ENCODE measurements around the gene TMEM217. TPM values are rescaled to one million over a fixed set of nuclear protein-coding genes. Genes with fewer than 3 reads are reported as not detected.

TMEM217 gene
- total RNA-seq, 2 donors from 2014 or later: 2.0 to 9.6 TPM

DNA sequence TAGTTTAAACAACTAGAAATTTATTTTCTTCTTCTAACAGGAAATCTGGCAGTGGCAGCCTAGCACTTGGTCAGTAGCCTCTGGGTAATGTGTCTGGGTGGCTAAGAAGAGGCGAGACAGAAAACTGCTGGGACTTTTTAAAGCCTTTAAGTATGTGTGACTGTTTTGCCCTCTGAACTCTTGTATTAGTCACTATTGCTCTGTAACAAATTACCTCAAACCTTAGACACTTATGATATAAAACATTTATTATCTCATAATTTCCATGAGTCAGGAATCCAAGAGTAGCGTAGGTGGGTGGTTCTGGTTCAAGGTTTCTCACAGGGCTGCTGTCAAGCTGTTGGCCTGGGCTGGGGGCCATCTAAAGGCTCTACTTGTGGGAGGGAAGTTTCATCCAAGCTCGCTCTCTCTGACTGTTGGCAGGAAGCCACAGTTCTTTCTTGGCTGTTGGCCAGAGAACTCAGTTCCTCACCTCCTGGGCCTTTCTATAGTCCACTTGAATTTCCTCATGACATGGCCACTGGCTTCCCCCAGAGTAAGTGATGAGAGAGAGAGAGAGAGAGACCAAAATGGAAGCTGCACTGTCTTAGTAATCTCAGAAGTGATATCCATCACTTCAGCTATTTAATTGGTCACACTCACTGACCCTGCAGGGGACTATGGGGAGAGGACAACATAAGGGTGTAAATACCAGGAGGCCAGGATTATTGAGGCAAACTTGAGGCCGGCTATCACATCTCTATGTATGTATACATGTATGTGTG, 17.8 kb downstream of the TMEM217 start:
- H3K9me3 Mint-ChIP-seq: peaks cover 0 to 3% of the 10 kb centered on the region in 2 donors
- H3K36me3 Mint-ChIP-seq: peaks cover 0 to 5% of the 10 kb centered on the region in 2 donors
- H3K27ac Mint-ChIP-seq: peak overlapping the region; percentile 86 to 96
- peak; percentile 91 for ATAC-seq
- DNase-seq (ENCODE audit: low spot score in 2 of 2): peak; percentile 77 to 88

DNA sequence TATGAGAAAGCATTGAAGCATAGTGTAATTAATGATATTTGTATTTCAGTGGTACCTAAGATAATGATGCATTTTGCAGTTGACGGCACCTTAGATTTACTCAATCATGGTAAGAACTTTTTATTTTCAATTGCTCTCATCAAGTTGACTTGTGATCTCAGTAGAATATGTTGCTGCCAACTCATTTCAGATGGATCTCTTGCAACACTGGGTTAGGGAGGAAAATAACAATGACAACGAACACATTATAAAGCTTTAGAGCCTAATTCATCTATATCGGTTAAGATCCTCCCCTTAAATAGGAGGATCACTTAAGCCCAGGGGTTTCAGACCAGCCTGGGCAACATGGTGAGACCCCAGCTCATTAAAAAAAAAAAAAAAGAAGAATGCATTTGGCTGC, 18.4 kb downstream of the TMEM217 start:
- Mint-ChIP-seq H3K9me3 (no peaks in the 10 kb centered on the region), H3K36me3 (peaks cover 0 to 5% of the 10 kb centered on the region in 2 donors), H3K27ac (peak overlapping the region; percentile 86 to 96)
- ATAC-seq (no peak), DNase-seq (ENCODE audit: low spot score in 2 of 2) (no peak)

DNA sequence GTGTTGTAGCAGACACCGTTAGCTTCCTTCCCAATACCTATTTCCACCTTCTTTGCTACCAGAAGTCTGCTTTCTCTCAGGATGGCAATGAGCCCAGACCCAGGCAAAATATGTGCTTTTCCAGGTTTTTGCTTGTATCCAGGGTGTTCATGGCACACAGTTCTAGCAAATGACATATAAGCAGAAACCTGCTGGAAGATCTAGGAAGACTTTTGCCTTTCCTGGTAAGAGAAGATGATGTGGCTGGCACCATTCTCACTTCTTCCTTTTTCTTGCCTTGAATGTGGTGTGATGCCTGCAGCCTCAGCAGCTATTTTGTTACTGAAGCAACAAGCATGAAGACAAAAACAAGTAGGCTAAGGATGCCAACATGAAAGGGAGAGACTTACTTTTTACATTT, 19.6 kb downstream of the TMEM217 start:
- peak overlapping the region in 1 of 2 donors; percentile 49 for H3K27ac Mint-ChIP-seq
- H3K9me3 Mint-ChIP-seq: no peaks in the 10 kb centered on the region

DNA sequence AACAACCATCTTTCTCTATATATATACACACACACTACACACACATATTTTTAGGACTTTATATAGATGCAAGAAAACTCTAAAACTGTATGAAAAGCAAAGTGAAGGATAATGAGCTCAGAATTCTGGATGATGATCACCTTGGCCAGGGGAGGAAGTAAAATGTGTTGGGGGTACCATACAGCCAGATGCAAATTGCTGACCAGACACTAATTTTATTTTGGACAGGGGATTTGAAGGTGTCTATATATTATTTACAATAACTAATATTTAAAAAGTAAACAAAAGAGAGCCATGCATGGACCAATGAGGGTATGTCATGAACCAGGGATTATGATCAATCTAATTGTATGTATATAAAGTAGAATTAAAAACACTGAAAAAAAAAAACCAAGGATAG, 20.2 kb downstream of the TMEM217 start:
- H3K27ac Mint-ChIP-seq: no peak overlapping the region
- peaks cover 0 to 5% of the 10 kb centered on the region in 2 donors for H3K9me3 Mint-ChIP-seq
- no peak for ATAC-seq
- DNase-seq (ENCODE audit: low spot score in 2 of 2): no peak
- no peaks in the 10 kb centered on the region for H3K36me3 Mint-ChIP-seq

More for the DNA sequence above, 19.6 kb downstream of the TMEM217 start:
- ATAC-seq: no peak
- DNase-seq (ENCODE audit: low spot score in 2 of 2): no peak
- peaks cover 0 to 2% of the 10 kb centered on the region in 2 donors for H3K36me3 Mint-ChIP-seq

DNA sequence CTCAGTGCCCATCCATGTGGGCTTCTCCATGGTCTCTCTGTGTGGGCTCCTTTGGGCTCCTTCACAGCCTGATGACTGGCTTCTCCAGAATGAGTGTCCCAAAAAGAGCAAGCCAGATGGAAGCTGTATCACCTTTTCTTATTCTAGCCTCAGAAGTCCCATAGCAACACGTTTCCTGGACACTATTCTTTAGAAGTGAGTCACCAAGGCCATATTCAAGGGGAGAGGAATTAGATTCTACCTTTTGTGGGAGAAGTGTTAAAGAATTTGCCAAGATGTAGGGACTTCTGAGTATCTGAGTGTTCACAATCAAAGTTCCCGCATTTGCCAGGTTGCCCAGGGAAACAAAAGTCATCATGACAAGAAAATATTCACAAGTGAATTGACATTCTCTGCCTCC, 21.0 kb downstream of the TMEM217 start:
- DNase-seq (ENCODE audit: low spot score in 2 of 2) (no peak), ATAC-seq (no peak)
- H3K9me3 Mint-ChIP-seq: peaks cover 0 to 5% of the 10 kb centered on the region in 2 donors
- H3K36me3 Mint-ChIP-seq: no peaks in the 10 kb centered on the region
- H3K27ac Mint-ChIP-seq: no peak overlapping the region

DNA sequence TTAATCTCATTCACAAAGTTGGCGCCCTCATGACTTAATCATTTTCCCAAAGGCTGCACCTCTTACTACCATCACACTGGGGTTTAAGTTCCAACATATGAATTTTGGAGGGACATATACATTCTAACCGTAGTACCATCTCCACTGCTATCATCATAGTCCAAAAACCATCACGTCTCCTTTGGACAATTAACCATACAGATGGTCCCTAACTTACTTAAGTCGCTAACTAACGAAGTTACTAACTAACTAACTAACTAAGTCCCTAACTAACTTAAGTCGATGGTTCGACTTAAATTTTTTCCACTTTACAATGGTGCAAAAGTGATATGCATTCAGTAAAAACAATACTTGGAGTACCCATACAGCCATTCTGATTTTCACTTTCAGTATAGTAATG, 24.4 kb downstream of the TMEM217 start:
- DNase-seq (ENCODE audit: low spot score in 2 of 2) (no peak), ATAC-seq (no peak)
- peaks cover 0 to 5% of the 10 kb centered on the region in 2 donors for H3K9me3 Mint-ChIP-seq
- H3K27ac Mint-ChIP-seq: no peak overlapping the region
- H3K36me3 Mint-ChIP-seq: no peaks in the 10 kb centered on the region

DNA sequence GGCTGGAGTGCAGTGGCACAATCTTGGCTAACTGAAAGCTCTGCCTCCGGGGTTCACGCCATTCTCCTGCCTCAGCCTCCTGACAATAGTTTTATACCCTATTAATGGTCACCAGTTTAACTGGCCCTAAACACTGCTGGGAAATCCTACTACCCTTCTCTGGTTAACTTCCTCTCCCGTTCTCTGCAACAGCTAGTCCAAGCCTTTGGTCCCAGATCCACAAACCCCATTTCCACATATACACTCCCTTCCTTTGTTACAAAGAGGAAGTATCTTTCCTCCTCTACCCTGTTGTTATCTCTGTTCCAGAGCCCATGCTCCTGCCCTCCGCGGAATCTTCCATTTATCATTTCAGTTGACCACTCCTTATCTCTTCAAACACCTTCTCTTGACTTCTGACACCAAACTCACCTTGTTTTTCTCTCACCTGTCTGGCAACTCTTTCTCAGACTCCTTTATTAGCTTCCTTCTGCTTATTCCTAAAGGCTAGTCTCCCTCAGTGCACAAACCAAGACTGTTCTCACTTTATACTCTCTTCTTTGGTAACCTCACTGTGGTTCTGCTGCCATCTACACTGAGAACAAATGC, 25.4 kb downstream of the TMEM217 start:
- H3K27ac Mint-ChIP-seq: no peak overlapping the region
- no peak for ATAC-seq
- H3K9me3 Mint-ChIP-seq: peaks cover 0 to 5% of the 10 kb centered on the region in 2 donors
- H3K36me3 Mint-ChIP-seq: no peaks in the 10 kb centered on the region
- DNase-seq (ENCODE audit: low spot score in 2 of 2): no peak

DNA sequence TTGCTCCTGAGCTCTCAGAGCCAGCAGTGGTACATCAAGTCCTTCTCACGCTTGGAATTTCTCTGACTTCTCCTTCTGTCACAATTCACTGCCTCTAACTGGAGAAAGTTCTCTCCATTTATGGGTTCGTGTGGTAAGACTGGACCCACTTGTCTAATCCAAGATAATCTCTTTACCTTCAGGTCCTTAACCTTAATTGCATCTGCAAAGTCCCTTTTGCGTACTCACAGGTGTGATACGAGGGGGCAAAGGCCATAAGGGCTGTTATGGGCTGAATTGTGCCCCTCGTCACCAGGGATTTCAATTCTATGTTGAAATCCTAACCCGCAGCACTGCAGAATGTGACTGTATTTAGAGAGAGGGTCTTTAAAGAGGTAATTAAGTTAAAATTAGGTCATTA, 27.8 kb downstream of the TMEM217 start:
- ATAC-seq (no peak), DNase-seq (ENCODE audit: low spot score in 2 of 2) (no peak)
- Mint-ChIP-seq H3K27ac (no peak overlapping the region), H3K36me3 (no peaks in the 10 kb centered on the region), H3K9me3 (peaks cover 0 to 5% of the 10 kb centered on the region in 2 donors)

DNA sequence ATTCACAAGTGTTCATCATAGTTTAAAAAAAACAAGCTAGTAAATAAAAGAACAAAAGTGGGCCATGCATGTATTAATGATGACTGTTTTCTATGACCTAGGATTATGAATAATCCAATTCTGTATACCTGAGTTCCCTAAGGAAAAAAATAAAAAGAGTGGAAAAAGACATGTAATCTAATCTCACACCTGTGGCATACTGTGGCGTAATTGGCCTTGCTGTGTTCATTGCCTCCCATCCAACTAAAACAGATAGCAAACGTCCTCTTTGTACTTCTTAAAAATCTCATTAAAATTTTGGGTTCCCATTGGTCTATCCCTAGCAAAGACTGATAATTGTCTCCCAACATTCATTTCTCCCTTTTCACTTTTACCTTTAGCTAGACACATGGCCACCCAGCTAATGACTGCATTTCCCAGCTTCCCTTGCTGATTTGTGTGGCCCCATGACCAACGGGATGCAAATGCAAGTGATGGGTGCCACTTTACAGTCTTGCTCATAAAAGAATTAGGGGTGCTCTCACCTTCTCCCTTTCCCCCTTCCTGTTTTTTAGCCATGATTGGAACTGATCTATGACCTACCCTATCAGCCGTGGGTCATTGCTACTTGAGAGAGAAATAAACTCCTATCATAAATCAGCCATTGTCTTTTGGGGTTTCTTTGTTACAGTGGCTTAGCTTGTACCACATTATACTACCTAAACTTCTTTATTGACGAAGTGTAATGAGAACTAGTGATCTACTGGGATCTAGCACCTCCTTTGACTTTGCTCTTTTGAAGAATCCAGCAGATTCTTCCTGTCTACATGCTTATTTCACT, 32.4 kb downstream of the TMEM217 start:
- ATAC-seq (no peak), DNase-seq (ENCODE audit: low spot score in 2 of 2) (no peak)
- Mint-ChIP-seq H3K9me3 (no peaks in the 10 kb centered on the region), H3K36me3 (no peaks in the 10 kb centered on the region), H3K27ac (no peak overlapping the region)

DNA sequence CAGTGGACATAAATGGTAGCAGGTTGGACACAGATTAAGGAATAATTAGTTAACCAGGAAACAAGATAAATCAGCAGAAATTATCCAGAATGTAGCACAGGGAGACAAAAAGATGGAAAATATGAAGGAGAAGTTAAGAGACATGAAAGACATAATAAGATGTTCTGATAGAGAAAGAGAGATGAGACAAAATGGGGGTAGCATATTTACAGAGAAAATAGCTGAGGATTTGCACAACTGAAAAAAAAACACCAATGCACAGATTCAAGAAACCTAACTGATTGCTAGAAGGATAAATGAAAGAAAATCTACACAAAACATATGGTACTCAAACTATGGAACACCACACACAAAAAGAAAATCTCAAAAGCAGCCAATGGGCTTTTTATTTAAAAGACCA, 35.0 kb downstream of the TMEM217 start:
- Mint-ChIP-seq H3K27ac (peak overlapping the region in 1 of 2 donors; percentile 34), H3K9me3 (no peaks in the 10 kb centered on the region), H3K36me3 (no peaks in the 10 kb centered on the region)
- ATAC-seq: no peak
- DNase-seq (ENCODE audit: low spot score in 2 of 2): no peak

DNA sequence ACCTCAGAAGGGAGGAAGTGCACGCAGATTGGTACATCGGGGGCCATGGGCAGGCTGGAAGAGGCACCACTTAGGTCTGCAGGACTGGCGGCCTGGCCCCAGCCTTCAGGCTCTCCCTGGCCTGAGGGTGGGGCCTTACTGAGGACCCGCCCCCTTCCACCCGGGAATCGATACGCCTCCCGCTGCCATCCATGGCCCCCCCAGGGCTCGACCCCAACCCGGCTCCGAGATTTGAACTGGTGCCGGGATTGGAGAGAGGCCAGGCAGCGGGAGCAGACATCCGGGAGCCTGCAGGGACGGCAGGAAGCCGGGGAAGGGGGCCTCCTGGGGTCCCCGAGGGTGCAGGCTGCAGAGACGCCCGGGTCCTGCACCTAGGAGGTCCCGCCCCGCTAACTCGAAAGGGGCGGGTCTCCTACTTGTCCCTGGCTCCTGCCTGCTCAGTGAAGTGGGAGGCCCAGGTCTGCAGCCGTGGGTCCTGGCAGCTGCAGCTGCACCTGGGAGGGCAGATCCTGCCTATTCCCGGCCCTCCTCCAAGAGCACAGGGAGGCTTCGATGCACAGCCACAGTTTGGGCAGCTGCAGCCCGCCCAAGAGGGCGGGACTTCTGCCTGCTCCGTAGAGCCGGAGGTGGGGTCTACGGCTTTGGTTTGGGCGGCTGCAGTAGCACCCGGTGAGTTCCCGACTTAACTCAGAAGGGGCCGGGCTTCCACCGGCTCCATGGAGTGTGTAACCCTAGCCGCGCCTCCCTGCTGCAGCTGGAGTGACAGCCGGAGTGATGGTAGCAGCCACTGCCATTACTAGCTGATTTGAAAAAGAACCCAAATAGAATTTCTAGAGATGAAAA, 35.6 kb downstream of the TMEM217 start:
- ATAC-seq: peak; percentile 99
- H3K36me3 Mint-ChIP-seq: no peaks in the 10 kb centered on the region
- no peaks in the 10 kb centered on the region for H3K9me3 Mint-ChIP-seq
- peak; percentile 69 to 77 for DNase-seq (ENCODE audit: low spot score in 2 of 2)
- peak overlapping the region; percentile 10 to 64 for H3K27ac Mint-ChIP-seq

DNA sequence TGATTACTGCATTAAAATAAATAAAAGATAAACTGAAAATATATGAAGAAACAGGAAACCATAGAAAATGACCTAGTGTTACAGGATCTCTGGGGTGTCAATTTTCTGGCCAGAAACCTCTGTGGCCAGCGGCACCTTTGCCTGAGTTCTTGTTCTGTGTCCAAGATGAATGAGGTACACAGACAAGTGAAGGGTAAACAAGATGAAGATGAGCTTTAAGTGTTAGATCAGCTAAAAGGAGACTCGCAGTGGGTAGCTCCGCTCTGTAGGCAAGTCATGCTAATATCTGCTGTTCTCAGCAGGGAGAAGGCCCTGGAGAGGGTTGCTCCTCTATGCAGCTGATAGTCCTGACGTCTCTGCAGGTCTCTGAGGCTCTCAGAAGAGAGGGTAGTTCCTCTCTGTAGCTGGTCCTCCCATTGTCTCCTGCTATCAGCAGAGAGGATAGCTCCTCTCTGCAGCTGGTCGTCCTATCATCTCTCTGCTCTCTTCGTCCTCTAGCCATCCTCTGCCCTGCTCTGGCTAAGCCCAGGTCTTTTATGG, 36.3 kb downstream of the TMEM217 start:
- DNase-seq (ENCODE audit: low spot score in 2 of 2) (no peak), ATAC-seq (no peak)
- Mint-ChIP-seq H3K27ac (peak overlapping the region; percentile 10 to 64), H3K36me3 (no peaks in the 10 kb centered on the region), H3K9me3 (no peaks in the 10 kb centered on the region)

DNA sequence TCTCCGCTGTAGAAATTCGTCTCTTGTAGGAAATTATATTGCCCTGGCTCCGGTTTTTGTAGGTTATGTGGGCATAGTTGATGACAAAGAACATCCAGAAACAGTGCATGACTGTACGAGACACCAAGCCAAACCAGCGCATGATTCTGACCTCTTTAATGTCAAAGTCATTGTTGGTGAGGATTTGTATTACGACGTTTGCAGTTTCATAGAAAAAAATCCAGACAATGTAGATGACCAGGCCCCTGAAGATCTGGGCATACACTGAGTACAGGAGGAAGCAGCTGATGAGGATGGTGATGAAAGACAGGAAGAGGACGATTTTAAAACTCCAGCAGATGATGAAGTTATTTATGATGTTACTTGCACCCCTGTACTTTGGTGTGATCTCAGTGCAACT, 39.4 kb downstream of the TMEM217 start:
- Mint-ChIP-seq H3K27ac (no peak overlapping the region), H3K36me3 (no peaks in the 10 kb centered on the region), H3K9me3 (no peaks in the 10 kb centered on the region)
- ATAC-seq (no peak), DNase-seq (ENCODE audit: low spot score in 2 of 2) (no peak)

DNA sequence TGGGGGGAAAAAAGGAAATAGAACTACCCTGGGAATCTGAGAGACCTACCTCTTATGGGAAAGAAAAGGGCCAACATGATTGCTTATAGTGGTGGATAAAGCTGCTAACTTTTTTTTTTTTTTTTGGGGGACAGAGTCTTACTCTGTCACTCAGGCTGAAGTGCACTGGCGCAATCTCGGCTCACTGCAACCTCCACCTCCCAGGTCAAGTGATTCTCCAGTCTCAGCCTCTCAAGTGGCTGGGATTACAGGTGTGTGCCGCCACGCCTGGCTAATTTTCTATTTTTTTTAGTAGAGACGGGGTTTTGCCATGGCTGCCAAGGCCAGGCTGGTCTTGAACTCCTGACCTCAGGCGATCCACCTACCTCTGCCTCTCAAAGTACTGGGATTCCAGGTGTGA, 39.9 kb downstream of the TMEM217 start:
- DNase-seq (ENCODE audit: low spot score in 2 of 2) (no peak), ATAC-seq (no peak)
- H3K9me3 Mint-ChIP-seq: no peaks in the 10 kb centered on the region
- H3K27ac Mint-ChIP-seq: no peak overlapping the region
- no peaks in the 10 kb centered on the region for H3K36me3 Mint-ChIP-seq

DNA sequence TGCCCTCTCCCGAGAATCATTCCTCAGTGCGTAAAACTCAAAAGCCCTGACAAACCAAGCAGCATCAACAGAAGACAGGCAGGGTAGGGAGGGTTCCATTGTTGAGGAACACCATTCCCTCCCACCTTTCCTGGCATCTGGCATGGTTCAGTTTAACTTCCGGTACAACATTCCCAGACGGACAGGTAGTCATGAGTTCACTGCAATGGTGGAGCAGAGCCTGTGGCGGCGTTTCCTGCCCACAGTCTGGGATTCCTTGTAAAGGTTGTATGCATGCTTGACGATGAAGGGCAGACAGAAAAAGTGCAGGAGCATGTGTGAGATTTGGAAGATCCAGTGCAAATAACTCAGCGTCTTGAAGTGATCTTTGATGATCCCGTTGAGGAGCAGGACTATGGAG, 45.7 kb downstream of the TMEM217 start:
- ATAC-seq (no peak), DNase-seq (ENCODE audit: low spot score in 2 of 2) (no peak)
- Mint-ChIP-seq H3K36me3 (no peaks in the 10 kb centered on the region), H3K27ac (no peak overlapping the region), H3K9me3 (no peaks in the 10 kb centered on the region)

DNA sequence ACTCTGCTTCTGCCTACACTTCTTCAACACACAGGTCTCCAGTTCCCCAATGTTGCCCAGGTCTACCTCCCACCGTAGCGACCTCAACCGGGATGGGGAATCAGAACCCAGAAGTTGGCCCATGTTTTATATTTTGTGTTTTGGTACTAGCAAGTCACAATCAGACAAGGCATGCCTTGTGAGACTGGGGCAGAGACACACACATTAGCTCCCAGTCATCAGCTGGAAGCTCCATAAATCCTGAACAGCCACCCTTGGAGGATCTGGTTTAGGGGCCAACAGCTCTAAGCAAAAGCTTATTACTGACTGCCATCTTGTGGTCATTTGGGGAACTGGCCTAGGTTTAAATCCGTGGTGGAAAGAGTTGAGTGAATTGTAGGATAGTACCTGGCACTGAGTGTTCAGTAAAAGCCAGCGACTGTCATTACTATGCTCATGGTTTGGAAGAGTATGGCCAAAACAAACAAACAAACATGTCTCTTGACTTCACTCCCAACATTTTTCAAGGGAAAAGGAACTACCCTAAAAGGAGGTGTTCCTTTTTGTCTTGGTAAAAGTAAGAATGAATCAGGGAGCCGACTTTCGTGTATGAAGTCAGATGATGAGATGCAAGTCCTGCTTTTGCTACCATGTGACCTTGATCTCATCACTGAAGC, 47.5 kb downstream of the TMEM217 start:
- Mint-ChIP-seq H3K36me3 (no peaks in the 10 kb centered on the region), H3K27ac (peak overlapping the region in 1 of 2 donors; percentile 91), H3K9me3 (no peaks in the 10 kb centered on the region)
- ATAC-seq: peak; percentile 33 to 40
- DNase-seq (ENCODE audit: low spot score in 2 of 2): peak; percentile 72 to 90
